ENCODE data around the gene SELPLG. TPM values are rescaled to one million over a fixed set of nuclear protein-coding genes. Genes with fewer than 3 reads are reported as not detected.

The SELPLG gene
- polyA plus RNA-seq, 2 donors = 0.86 to 2.0 TPM

- peaks cover 10 to 24% of the 10 kb centered on the region in 2 donors for H3K36me3 ChIP-seq (ENCODE audit: control insufficient read depth in 2 of 2, insufficient read depth in 2 of 2, low read length in 1 of 2)
- H3K27ac ChIP-seq (ENCODE audit: low read depth in 2 of 2, low read length in 1 of 2) = peak overlapping the region in 1 of 2 donors; percentile 14
- no peaks in the 10 kb centered on the region for H3K27me3 ChIP-seq (ENCODE audit: control insufficient read depth in 1 of 2, insufficient read depth in 2 of 2, low read length in 2 of 2)
- peaks cover 2% of the 10 kb centered on the region in 2 donors for H3K4me1 ChIP-seq (ENCODE audit: control insufficient read depth in 2 of 2, insufficient read depth in 2 of 2, low read length in 1 of 2)
- no peaks in the 10 kb centered on the region for H3K9me3 ChIP-seq (ENCODE audit: control insufficient read depth in 2 of 2, insufficient read depth in 1 of 2, low read depth in 1 of 2, low read length in 1 of 2)
- 86 to 88% methylated on average over 11 of the region's 11 CpGs for WGBS, 2 donors
- no peak overlapping the region for H3K4me3 ChIP-seq (ENCODE audit: low read depth in 1 of 2, low read length in 2 of 2)
These were observed 14.0 kb upstream of the SELPLG start for GRCh38 chr12:108647585-108648287.

GRCh38 chr12:108646600-108647579 is 13.2 kb upstream of the SELPLG start:
- peaks cover 2% of the 10 kb centered on the region in 2 donors for H3K4me1 ChIP-seq (ENCODE audit: control insufficient read depth in 2 of 2, insufficient read depth in 2 of 2, low read length in 1 of 2)
- peak overlapping the region in 1 of 2 donors; percentile 29 for H3K27ac ChIP-seq (ENCODE audit: low read depth in 2 of 2, low read length in 1 of 2)

DNA sequence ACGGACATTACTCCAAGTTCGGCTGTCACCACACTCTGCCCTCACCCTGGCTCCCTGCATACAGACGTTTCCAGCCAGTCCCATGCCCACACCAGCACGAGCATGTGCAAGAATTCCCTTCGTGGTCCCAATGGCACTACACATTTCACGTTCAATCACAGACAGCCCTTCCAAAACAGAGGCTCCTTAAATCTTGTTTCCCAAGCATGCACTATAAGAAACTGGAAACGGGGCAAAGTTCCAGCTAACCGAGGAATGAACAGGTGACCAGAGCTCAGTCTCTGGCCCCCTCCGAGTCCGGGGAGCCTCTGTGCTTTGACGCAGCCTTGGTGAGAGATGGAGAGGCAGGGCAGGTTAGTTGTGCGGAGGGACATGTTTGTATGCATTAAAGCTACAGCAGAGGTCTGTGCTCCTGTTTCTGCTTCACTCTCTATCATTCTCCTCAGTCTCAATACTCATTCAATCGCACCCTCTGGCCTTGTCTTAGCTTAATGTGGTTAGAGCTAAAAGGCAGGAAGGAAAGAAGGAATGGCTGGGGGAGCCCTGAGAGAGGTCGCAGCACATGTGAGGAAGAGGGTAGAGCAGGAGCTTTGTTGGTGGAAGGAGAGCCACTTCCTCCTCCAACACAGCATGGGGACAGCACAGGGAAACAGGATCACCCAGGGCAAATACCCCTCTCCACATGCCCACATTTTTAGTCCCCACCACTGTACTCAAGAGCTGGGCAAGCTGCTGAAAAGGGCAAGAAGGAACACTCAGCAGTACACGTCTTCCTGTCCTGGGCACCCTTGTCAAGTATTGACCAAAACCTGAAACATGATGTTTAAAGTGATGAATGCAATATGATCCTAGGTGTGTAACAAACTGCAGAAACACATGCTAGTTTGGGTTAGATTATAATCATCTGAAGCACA is 12.2 kb upstream of the SELPLG start:
- Histone ChIP-seq H3K4me1 (ENCODE audit: control insufficient read depth in 2 of 2, insufficient read depth in 2 of 2, low read length in 1 of 2) (peaks cover 2% of the 10 kb centered on the region in 2 donors), H3K27ac (ENCODE audit: low read depth in 2 of 2, low read length in 1 of 2) (no peak overlapping the region), H3K4me3 (ENCODE audit: low read depth in 1 of 2, low read length in 2 of 2) (no peak overlapping the region), H3K36me3 (ENCODE audit: control insufficient read depth in 2 of 2, insufficient read depth in 2 of 2, low read length in 1 of 2) (peaks cover 5 to 24% of the 10 kb centered on the region in 2 donors), H3K9me3 (ENCODE audit: control insufficient read depth in 2 of 2, insufficient read depth in 1 of 2, low read depth in 1 of 2, low read length in 1 of 2) (no peaks in the 10 kb centered on the region), H3K27me3 (ENCODE audit: control insufficient read depth in 1 of 2, insufficient read depth in 2 of 2, low read length in 2 of 2) (no peaks in the 10 kb centered on the region)
- 86% methylated on average over 15 of the region's 15 CpGs for WGBS, 2 donors

More at GRCh38 chr12:108646600-108647579, 13.2 kb upstream of the SELPLG start:
- Histone ChIP-seq H3K9me3 (ENCODE audit: control insufficient read depth in 2 of 2, insufficient read depth in 1 of 2, low read depth in 1 of 2, low read length in 1 of 2) (no peaks in the 10 kb centered on the region), H3K27me3 (ENCODE audit: control insufficient read depth in 1 of 2, insufficient read depth in 2 of 2, low read length in 2 of 2) (no peaks in the 10 kb centered on the region), H3K4me3 (ENCODE audit: low read depth in 1 of 2, low read length in 2 of 2) (no peak overlapping the region), H3K36me3 (ENCODE audit: control insufficient read depth in 2 of 2, insufficient read depth in 2 of 2, low read length in 1 of 2) (peaks cover 10 to 24% of the 10 kb centered on the region in 2 donors)
- WGBS, 2 donors = 69 to 71% methylated on average over 10 of the region's 10 CpGs

DNA sequence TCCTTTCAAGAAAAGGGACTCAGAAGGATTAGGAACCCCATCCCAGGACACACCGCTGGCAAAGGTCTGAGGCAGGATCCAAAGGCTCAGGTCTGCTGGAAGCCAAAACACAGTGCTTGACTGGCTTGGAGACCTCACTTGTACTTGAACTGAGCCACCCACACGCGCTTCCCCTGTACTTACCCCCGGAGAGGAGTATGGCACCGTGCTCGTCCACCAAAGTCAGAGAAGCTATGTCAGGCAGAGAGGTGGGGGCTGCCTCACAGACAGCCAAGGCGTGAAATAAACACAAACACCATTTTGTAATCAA is 11.1 kb upstream of the SELPLG start:
- Histone ChIP-seq H3K4me3 (ENCODE audit: low read depth in 1 of 2, low read length in 2 of 2) (no peak overlapping the region), H3K36me3 (ENCODE audit: control insufficient read depth in 2 of 2, insufficient read depth in 2 of 2, low read length in 1 of 2) (peaks cover 5 to 24% of the 10 kb centered on the region in 2 donors), H3K27me3 (ENCODE audit: control insufficient read depth in 1 of 2, insufficient read depth in 2 of 2, low read length in 2 of 2) (no peaks in the 10 kb centered on the region), H3K9me3 (ENCODE audit: control insufficient read depth in 2 of 2, insufficient read depth in 1 of 2, low read depth in 1 of 2, low read length in 1 of 2) (no peaks in the 10 kb centered on the region), H3K4me1 (ENCODE audit: control insufficient read depth in 2 of 2, insufficient read depth in 2 of 2, low read length in 1 of 2) (peaks cover 2% of the 10 kb centered on the region in 2 donors), H3K27ac (ENCODE audit: low read depth in 2 of 2, low read length in 1 of 2) (no peak overlapping the region)
- 93% methylated on average over 7 of the region's 7 CpGs for WGBS, 2 donors

DNA sequence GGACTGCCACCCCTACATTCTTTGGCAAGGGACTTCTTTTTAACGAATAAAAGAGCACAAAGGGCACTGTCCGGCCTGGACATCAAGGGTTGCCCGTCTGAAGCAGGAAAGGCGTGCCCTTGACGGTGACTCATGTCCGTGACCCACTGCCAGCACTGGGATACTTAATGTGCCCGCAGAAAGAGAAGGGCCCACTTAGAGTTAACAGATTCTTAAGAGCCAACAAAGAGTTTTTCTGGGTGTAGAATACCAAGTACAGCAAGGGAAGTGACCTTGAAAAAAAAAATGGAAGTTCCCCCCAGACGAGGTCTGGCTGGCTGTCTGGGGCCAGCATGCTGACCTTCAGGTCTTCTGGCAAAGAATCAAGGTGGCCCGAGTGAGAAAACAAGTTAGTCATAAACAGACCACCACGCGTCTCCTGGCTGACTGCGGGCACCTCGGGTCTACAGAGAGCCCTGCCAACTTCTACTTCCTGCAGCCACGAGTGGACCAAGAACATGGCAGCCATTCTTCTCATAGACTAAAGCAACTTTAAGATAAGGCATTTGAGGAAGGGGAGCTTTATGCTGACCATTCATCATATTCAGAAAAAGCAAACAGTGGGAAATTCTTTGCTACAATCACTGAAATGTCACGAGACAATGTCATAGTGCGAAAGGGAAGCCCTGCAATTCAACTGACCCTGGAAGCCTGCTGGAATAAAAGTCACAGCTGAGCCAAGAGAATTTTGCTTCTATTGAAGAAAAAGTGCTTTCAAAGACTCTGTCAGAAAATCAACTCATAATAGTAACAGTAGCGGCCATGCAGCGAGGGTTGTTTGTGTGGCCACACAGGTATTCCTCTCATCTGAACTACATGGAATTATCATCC is 10.5 kb upstream of the SELPLG start:
- no peak overlapping the region for H3K4me3 ChIP-seq (ENCODE audit: low read depth in 1 of 2, low read length in 2 of 2)
- H3K4me1 ChIP-seq (ENCODE audit: control insufficient read depth in 2 of 2, insufficient read depth in 2 of 2, low read length in 1 of 2) = peaks cover 2% of the 10 kb centered on the region in 2 donors
- whole genome bisulfite sequencing, 2 donors = 55 to 62% methylated on average over 18 of the region's 18 CpGs
- no peaks in the 10 kb centered on the region for H3K9me3 ChIP-seq (ENCODE audit: control insufficient read depth in 2 of 2, insufficient read depth in 1 of 2, low read depth in 1 of 2, low read length in 1 of 2)
- H3K27ac ChIP-seq (ENCODE audit: low read depth in 2 of 2, low read length in 1 of 2) = peak overlapping the region in 1 of 2 donors; percentile 27
- peaks cover 5 to 24% of the 10 kb centered on the region in 2 donors for H3K36me3 ChIP-seq (ENCODE audit: control insufficient read depth in 2 of 2, insufficient read depth in 2 of 2, low read length in 1 of 2)
- H3K27me3 ChIP-seq (ENCODE audit: control insufficient read depth in 1 of 2, insufficient read depth in 2 of 2, low read length in 2 of 2) = no peaks in the 10 kb centered on the region

DNA sequence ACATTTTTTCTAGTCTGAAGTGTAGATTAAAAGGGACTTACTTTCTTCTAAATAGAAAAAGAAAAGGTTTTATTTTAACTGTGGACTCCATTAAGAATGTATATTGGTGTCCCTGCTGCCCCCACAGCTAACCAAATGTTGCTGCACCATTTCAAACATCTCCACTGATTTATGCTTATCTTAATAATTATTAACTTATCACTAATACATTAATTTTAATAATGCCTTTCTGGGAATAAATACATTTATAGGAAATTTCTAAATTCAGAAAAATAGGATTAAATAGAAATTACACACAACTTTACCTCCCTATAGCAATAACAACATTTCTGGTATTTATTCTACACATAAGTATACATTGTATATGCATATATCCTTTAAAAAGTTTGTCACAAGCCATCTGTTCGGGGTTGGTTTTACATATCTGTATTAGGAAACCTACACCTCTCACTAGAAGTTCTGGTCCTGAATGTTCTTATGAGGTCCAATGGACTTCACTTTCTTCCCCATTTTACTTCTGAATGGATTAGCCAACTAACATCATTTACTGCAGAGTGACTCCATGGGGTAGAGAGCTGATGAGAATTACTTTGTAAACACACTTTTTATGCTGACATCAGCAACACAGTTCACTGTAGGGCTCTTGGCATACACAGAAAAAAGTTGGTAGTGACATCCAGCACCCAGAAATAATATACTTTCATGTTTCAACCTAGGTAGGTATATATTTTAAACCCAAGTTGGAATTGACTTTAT is 9.4 kb upstream of the SELPLG start:
- peaks cover 3 to 18% of the 10 kb centered on the region in 2 donors for H3K36me3 ChIP-seq (ENCODE audit: control insufficient read depth in 2 of 2, insufficient read depth in 2 of 2, low read length in 1 of 2)
- no peaks in the 10 kb centered on the region for H3K9me3 ChIP-seq (ENCODE audit: control insufficient read depth in 2 of 2, insufficient read depth in 1 of 2, low read depth in 1 of 2, low read length in 1 of 2)
- WGBS, 2 donors = 98 to 100% methylated on average over 1 of the region's 1 CpG
- no peak overlapping the region for H3K4me3 ChIP-seq (ENCODE audit: low read depth in 1 of 2, low read length in 2 of 2)
- no peaks in the 10 kb centered on the region for H3K27me3 ChIP-seq (ENCODE audit: control insufficient read depth in 1 of 2, insufficient read depth in 2 of 2, low read length in 2 of 2)
- no peak overlapping the region for H3K27ac ChIP-seq (ENCODE audit: low read depth in 2 of 2, low read length in 1 of 2)
- peaks cover 4 to 5% of the 10 kb centered on the region in 2 donors for H3K4me1 ChIP-seq (ENCODE audit: control insufficient read depth in 2 of 2, insufficient read depth in 2 of 2, low read length in 1 of 2)

- peaks cover 4 to 6% of the 10 kb centered on the region in 2 donors for H3K4me1 ChIP-seq (ENCODE audit: control insufficient read depth in 2 of 2, insufficient read depth in 2 of 2, low read length in 1 of 2)
- no peaks in the 10 kb centered on the region for H3K27me3 ChIP-seq (ENCODE audit: control insufficient read depth in 1 of 2, insufficient read depth in 2 of 2, low read length in 2 of 2)
- H3K36me3 ChIP-seq (ENCODE audit: control insufficient read depth in 2 of 2, insufficient read depth in 2 of 2, low read length in 1 of 2) = peaks cover 3 to 12% of the 10 kb centered on the region in 2 donors
- H3K27ac ChIP-seq (ENCODE audit: low read depth in 2 of 2, low read length in 1 of 2) = no peak overlapping the region
- 75 to 79% methylated on average over 16 of the region's 16 CpGs for WGBS, 2 donors
- H3K9me3 ChIP-seq (ENCODE audit: control insufficient read depth in 2 of 2, insufficient read depth in 1 of 2, low read depth in 1 of 2, low read length in 1 of 2) = no peaks in the 10 kb centered on the region
- no peak overlapping the region for H3K4me3 ChIP-seq (ENCODE audit: low read depth in 1 of 2, low read length in 2 of 2)
These were observed 8.7 kb upstream of the SELPLG start for GRCh38 chr12:108642269-108642870.
